Liver (tissue), 9 donors: ENCODE measurements around the gene VEPH1. TPM values are rescaled to one million over a fixed set of nuclear protein-coding genes. Genes with fewer than 3 reads are reported as not detected.

Source experiments
- DNase-seq: peaks from one replicate; pipeline ENCODE4 v3.0.0-alpha.2; 2017; ENCODE audit warnings: low spot score
- H3K27ac ChIP-seq, 2 donors: one replicate each; pipeline ENCODE4 v1.7.0; 2013; ENCODE audit warnings: inconsistent platforms in 2 of 2, low read length in 2 of 2, control low read depth in 1 of 2, low read depth in 1 of 2, mild to moderate bottlenecking in 1 of 2
- H3K27me3 ChIP-seq, 4 donors: one replicate each; pipeline versions ENCODE4 v1.6.1 to v1.7.0; 2013; ENCODE audit warnings: low read length in 3 of 4, inconsistent platforms in 1 of 4, mild to moderate bottlenecking in 1 of 4, moderate library complexity in 1 of 4; ENCODE audit not compliant: control insufficient read depth in 4 of 4, insufficient read depth in 4 of 4
- H3K36me3 ChIP-seq, 4 donors: one replicate each; pipeline versions ENCODE4 v1.6.1 to v1.7.0; 2013; ENCODE audit warnings: low read length in 3 of 4, mild to moderate bottlenecking in 3 of 4, low read depth in 1 of 4, moderate library complexity in 1 of 4; ENCODE audit not compliant: control insufficient read depth in 4 of 4, insufficient read depth in 3 of 4
- H3K4me1 ChIP-seq, 4 donors: one replicate each; pipeline versions ENCODE4 v1.6.1 to v1.7.0; 2013; ENCODE audit warnings: low read length in 3 of 4, mild to moderate bottlenecking in 3 of 4, moderate library complexity in 1 of 4; ENCODE audit not compliant: control insufficient read depth in 4 of 4, insufficient read depth in 4 of 4
- H3K4me3 ChIP-seq, 3 donors: one replicate each; pipeline versions ENCODE4 v1.6.1 to v1.7.0; 2013; ENCODE audit warnings: low read length in 3 of 3, control low read depth in 1 of 3, low read depth in 1 of 3, mild to moderate bottlenecking in 1 of 3
- H3K9ac ChIP-seq, 2 donors: one replicate each; pipeline ENCODE4 v1.7.0; 2013; ENCODE audit warnings: low read length in 2 of 2, mild to moderate bottlenecking in 2 of 2, moderate library complexity in 2 of 2, control low read depth in 1 of 2, low read depth in 1 of 2
- H3K9me3 ChIP-seq, 4 donors: one replicate each; pipeline versions ENCODE4 v1.6.1 to v1.7.0; 2013; ENCODE audit warnings: low read length in 3 of 4; ENCODE audit not compliant: control insufficient read depth in 4 of 4
- FOXA2 ChIP-seq: IDR thresholded peaks from 2 replicates; pipeline ENCODE4 v1.6.1; 2016; ENCODE audit warnings: antibody characterized with exemption
- GABPA ChIP-seq, 2 donors: IDR thresholded peaks in 1 of 2; conservative IDR thresholded peaks in 1 of 2; 2 replicates each; pipeline ENCODE4 v1.6.1; 2016; ENCODE audit warnings: antibody characterized with exemption in 2 of 2, mild to moderate bottlenecking in 1 of 2, moderate library complexity in 1 of 2
- HNF4A ChIP-seq, 2 donors: conservative IDR thresholded peaks; 2 replicates each; pipeline ENCODE4 v1.6.1; 2016; ENCODE audit warnings: antibody characterized with exemption in 2 of 2, mild to moderate bottlenecking in 2 of 2
- JUND ChIP-seq, 2 donors: IDR thresholded peaks; 2 replicates each; pipeline ENCODE4 v1.6.1; 2016; ENCODE audit warnings: antibody characterized with exemption in 2 of 2
- NR2F2 ChIP-seq: IDR thresholded peaks from 2 replicates; pipeline ENCODE4 v1.6.1; 2016; ENCODE audit warnings: antibody characterized with exemption
- RAD21 ChIP-seq, 2 donors: IDR thresholded peaks; 2 replicates each; pipeline ENCODE4 v1.6.1; 2016; ENCODE audit warnings: antibody characterized with exemption in 2 of 2, mild to moderate bottlenecking in 2 of 2
- RXRA ChIP-seq, 2 donors: IDR thresholded peaks; 2 replicates each; pipeline ENCODE4 v1.6.1; 2017 to 2018; ENCODE audit warnings: antibody characterized with exemption in 2 of 2, mild to moderate bottlenecking in 1 of 2
- SP1 ChIP-seq: IDR thresholded peaks from 2 replicates; pipeline ENCODE4 v1.6.1; 2018; ENCODE audit warnings: antibody characterized with exemption, mild to moderate bottlenecking
- TAF1 ChIP-seq: conservative IDR thresholded peaks from 2 replicates; pipeline ENCODE4 v1.6.1; 2016; ENCODE audit warnings: antibody characterized with exemption, mild to moderate bottlenecking
- YY1 ChIP-seq: IDR thresholded peaks from 2 replicates; pipeline ENCODE4 v1.6.1; 2016; ENCODE audit warnings: antibody characterized with exemption, mild to moderate bottlenecking
- WGBS: extraction: QIAGEN DNeasy Blood & Tissue Kit; methylation state at CpG from one replicate; pipeline ENCODE4 v1.1.7; 2013; 5-methylcytosine and 5-hydroxymethylcytosine counted together
- polyA plus RNA-seq, 2 donors: library from polyadenylated mRNA; stranded (reverse) in 1 of 2; unstranded in 1 of 2; fragments of 200-250 nt in 1 of 2; fragments of >200 nt in 1 of 2; fragmentation: Nextera tagmentation in 1 of 2; extraction: Ambion mirVana in 1 of 2; gene quantifications; one replicate each; pipeline versions ENCODE4 v1.2.1 to v1.2.3, GENCODE V29; 2013 to 2015
- total RNA-seq, 2 donors: library from RNA; depleted of rRNA; stranded (reverse); fragments of >200 nt; gene quantifications; one replicate each; pipeline ENCODE4 v1.2.3, GENCODE V29; 2014
- TF ChIP-seq, protein P1 (sequence below): IDR thresholded peaks from 2 replicates; pipeline ENCODE4 v1.6.1; 2016; ENCODE audit warnings: antibody characterized with exemption
- TF ChIP-seq, protein P2 (sequence below): IDR thresholded peaks from 2 replicates; pipeline ENCODE4 v1.6.1; 2016; ENCODE audit warnings: antibody characterized with exemption, mild to moderate bottlenecking
- TF ChIP-seq, protein P3 (sequence below): IDR thresholded peaks from 2 replicates; pipeline ENCODE4 v1.6.1; 2016; ENCODE audit warnings: antibody characterized with exemption
- TF ChIP-seq, protein P4 (sequence below): IDR thresholded peaks from 2 replicates; pipeline ENCODE4 v1.6.1; 2016; ENCODE audit warnings: antibody characterized with exemption
- TF ChIP-seq, protein P5 (sequence below): fragments of 150-350 bp; IDR thresholded peaks from 2 replicates; pipeline ENCODE4 v1.5.1; 2017; ENCODE audit warnings: improper control_type of control experiment, low read depth, low read length; ENCODE audit not compliant: missing input control
- donor health status: healthy.
- donor health status: healthy.
- donor health status: healthy.
- donor health status: healthy.
- donor health status: healthy.

The VEPH1 gene
- total and polyA plus RNA-seq, 4 donors = 0.60 to 3.3 (median 1.2) TPM

DNA sequence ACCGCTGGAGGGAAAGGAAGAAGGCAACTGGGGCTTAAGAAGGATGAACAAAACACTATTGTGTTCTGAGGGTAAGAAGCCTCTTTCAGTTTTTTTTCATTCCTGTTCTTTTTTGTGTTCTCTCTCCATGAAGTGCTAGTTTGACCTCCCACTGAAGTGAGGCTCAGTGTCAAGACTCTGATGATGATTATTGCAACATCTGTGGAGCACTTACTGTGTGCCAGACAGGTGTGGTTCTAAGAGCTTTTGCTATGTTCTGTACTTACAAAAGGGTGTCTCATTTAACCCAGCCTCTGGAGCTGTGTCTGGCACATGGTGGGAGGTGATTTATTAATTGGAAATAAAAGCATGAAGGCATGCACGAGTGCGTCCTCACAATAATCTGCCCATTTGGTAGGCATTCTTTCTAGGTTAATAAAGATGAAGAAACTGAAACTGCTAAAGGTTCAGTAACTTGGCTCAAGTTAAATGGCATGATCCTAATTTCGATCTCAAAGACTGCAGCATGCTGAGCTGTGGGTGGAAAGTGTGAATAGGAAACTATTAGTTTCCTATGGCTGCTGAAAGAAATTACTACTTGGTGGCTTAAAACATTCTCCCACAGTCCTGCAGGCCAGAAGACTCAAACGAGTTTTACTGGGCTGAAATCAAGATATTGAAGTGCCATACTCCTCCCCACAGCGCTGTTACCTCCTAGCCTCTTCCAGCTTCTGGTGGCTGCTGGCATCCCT, 38.5 kb upstream of the VEPH1 start:
- 83% methylated on average over 6 of the region's 6 CpGs for WGBS
- Histone ChIP-seq H3K4me3 (no peak overlapping the region), H3K9me3 (peaks cover 3 to 8% (median 6%) of the 10 kb centered on the region in 4 donors), H3K9ac (no peak overlapping the region), H3K4me1 (peaks cover 0 to 5% (median 0%) of the 10 kb centered on the region in 4 donors), H3K36me3 (no peaks in the 10 kb centered on the region), H3K27me3 (peaks cover 0 to 3% (median 0%) of the 10 kb centered on the region in 4 donors), H3K27ac (no peak overlapping the region)
- TF ChIP-seq, protein P1, sequence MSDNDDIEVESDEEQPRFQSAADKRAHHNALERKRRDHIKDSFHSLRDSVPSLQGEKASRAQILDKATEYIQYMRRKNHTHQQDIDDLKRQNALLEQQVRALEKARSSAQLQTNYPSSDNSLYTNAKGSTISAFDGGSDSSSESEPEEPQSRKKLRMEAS = no peak
- TF ChIP-seq GABPA (IDR thresholded peaks at IDR 0.05 in 1 of 2, conservative IDR thresholded peaks at IDR 0.05 in 1 of 2) (no peak), SP1 (no peak), TAF1 (no peak), RXRA (IDR thresholded peaks at IDR 0.05) (no peak), YY1 (no peak), HNF4A (conservative IDR thresholded peaks at IDR 0.05) (no peak)
- TF ChIP-seq, protein P2, sequence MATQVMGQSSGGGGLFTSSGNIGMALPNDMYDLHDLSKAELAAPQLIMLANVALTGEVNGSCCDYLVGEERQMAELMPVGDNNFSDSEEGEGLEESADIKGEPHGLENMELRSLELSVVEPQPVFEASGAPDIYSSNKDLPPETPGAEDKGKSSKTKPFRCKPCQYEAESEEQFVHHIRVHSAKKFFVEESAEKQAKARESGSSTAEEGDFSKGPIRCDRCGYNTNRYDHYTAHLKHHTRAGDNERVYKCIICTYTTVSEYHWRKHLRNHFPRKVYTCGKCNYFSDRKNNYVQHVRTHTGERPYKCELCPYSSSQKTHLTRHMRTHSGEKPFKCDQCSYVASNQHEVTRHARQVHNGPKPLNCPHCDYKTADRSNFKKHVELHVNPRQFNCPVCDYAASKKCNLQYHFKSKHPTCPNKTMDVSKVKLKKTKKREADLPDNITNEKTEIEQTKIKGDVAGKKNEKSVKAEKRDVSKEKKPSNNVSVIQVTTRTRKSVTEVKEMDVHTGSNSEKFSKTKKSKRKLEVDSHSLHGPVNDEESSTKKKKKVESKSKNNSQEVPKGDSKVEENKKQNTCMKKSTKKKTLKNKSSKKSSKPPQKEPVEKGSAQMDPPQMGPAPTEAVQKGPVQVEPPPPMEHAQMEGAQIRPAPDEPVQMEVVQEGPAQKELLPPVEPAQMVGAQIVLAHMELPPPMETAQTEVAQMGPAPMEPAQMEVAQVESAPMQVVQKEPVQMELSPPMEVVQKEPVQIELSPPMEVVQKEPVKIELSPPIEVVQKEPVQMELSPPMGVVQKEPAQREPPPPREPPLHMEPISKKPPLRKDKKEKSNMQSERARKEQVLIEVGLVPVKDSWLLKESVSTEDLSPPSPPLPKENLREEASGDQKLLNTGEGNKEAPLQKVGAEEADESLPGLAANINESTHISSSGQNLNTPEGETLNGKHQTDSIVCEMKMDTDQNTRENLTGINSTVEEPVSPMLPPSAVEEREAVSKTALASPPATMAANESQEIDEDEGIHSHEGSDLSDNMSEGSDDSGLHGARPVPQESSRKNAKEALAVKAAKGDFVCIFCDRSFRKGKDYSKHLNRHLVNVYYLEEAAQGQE = no peak
- TF ChIP-seq, protein P3, sequence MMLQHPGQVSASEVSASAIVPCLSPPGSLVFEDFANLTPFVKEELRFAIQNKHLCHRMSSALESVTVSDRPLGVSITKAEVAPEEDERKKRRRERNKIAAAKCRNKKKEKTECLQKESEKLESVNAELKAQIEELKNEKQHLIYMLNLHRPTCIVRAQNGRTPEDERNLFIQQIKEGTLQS = no peak
- TF ChIP-seq, protein P4, sequence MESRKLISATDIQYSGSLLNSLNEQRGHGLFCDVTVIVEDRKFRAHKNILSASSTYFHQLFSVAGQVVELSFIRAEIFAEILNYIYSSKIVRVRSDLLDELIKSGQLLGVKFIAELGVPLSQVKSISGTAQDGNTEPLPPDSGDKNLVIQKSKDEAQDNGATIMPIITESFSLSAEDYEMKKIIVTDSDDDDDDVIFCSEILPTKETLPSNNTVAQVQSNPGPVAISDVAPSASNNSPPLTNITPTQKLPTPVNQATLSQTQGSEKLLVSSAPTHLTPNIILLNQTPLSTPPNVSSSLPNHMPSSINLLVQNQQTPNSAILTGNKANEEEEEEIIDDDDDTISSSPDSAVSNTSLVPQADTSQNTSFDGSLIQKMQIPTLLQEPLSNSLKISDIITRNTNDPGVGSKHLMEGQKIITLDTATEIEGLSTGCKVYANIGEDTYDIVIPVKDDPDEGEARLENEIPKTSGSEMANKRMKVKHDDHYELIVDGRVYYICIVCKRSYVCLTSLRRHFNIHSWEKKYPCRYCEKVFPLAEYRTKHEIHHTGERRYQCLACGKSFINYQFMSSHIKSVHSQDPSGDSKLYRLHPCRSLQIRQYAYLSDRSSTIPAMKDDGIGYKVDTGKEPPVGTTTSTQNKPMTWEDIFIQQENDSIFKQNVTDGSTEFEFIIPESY = no peak
- no peak for DNase-seq

DNA sequence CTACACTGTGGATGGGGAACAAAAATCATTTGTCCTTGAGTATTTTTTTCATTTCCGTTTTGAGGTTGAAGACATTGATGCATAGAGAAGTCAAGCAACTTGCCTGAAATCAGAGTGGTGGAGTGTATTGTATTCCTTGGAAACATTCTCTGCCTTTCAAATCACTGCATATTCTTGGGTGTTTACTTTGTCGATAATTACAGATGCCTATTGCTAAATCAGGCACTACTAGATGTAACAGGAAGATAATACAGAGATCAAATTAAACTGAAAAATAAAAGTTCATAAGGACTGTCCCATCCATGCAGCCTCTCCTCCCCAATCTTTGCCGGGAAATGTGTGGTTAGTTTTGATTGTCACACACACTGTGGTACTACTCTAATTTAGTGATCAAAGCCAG, 37.4 kb upstream of the VEPH1 start:
- TF ChIP-seq, protein P3 = no peak
- no peak for TF ChIP-seq FOXA2
- no peak for TF ChIP-seq RAD21 (IDR thresholded peaks at IDR 0.05)
- no peak for TF ChIP-seq JUND (IDR thresholded peaks at IDR 0.05)
- TF ChIP-seq, protein P1 = no peak
- no peak for TF ChIP-seq YY1
- TF ChIP-seq, protein P5, sequence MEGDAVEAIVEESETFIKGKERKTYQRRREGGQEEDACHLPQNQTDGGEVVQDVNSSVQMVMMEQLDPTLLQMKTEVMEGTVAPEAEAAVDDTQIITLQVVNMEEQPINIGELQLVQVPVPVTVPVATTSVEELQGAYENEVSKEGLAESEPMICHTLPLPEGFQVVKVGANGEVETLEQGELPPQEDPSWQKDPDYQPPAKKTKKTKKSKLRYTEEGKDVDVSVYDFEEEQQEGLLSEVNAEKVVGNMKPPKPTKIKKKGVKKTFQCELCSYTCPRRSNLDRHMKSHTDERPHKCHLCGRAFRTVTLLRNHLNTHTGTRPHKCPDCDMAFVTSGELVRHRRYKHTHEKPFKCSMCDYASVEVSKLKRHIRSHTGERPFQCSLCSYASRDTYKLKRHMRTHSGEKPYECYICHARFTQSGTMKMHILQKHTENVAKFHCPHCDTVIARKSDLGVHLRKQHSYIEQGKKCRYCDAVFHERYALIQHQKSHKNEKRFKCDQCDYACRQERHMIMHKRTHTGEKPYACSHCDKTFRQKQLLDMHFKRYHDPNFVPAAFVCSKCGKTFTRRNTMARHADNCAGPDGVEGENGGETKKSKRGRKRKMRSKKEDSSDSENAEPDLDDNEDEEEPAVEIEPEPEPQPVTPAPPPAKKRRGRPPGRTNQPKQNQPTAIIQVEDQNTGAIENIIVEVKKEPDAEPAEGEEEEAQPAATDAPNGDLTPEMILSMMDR = no peak
- no peak for TF ChIP-seq NR2F2
- TF ChIP-seq SP1 = no peak
- no peak for TF ChIP-seq TAF1
- no peaks in the 10 kb centered on the region for H3K36me3 ChIP-seq
- H3K27ac ChIP-seq = no peak overlapping the region
- peaks cover 0 to 2% (median 0%) of the 10 kb centered on the region in 4 donors for H3K27me3 ChIP-seq
- peaks cover 3 to 8% (median 6%) of the 10 kb centered on the region in 4 donors for H3K9me3 ChIP-seq
- no peak overlapping the region for H3K9ac ChIP-seq
- 47% methylated on average over 3 of the region's 3 CpGs for WGBS
- no peak overlapping the region for H3K4me3 ChIP-seq
- peaks cover 0 to 5% (median 0%) of the 10 kb centered on the region in 4 donors for H3K4me1 ChIP-seq
- no peak for DNase-seq
